ENCODE results near the gene RAB36. TPM values are rescaled to one million over a fixed set of nuclear protein-coding genes. Genes with fewer than 3 reads are reported as not detected.
"Not testable (repeated sequence)": the region's sequence is repeated elsewhere in the genome, so short reads cannot be mapped to it uniquely, and the experiment has no call there.

The RAB36 gene
- total RNA-seq, 4 donors from 2014 or later = 8.8 to 28.7 (median 14.7) TPM

DNA sequence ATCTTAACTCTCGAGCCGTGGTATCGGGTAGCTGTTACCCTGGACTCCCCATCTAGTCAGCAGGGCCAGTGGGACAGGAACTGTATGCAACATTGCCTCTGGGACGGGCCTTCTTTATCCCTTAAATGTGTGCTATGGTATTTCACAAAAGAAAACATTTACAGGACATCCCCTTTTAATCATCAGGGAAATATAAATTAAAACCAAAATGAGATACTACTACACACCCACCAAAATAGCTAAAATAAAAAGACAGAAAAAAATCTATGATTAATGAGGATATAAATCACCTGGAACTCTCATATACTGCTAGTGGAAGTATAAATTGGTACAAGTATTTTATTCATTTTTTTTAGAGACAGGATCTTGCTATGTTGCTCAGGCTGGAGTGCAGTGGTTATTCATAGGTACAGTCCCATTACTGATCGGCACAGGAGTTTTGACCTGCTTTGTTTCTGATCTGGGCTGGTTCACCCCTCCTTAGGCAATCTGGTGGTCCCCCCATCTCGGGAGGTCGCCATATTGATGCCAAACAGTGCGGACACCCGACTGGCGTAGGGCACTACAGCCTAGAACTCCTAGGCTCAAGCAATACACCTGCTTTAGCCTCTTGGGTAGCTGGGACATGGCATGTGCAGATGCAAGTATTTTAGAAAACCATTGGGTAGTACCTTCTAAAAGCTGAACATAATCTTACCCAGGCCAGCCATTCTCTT, 12.7 kb upstream of the RAB36 start:
- no peak for TF ChIP-seq POLR2A (IDR thresholded peaks at IDR 0.05)
- TF ChIP-seq, protein P1, sequence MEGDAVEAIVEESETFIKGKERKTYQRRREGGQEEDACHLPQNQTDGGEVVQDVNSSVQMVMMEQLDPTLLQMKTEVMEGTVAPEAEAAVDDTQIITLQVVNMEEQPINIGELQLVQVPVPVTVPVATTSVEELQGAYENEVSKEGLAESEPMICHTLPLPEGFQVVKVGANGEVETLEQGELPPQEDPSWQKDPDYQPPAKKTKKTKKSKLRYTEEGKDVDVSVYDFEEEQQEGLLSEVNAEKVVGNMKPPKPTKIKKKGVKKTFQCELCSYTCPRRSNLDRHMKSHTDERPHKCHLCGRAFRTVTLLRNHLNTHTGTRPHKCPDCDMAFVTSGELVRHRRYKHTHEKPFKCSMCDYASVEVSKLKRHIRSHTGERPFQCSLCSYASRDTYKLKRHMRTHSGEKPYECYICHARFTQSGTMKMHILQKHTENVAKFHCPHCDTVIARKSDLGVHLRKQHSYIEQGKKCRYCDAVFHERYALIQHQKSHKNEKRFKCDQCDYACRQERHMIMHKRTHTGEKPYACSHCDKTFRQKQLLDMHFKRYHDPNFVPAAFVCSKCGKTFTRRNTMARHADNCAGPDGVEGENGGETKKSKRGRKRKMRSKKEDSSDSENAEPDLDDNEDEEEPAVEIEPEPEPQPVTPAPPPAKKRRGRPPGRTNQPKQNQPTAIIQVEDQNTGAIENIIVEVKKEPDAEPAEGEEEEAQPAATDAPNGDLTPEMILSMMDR (IDR thresholded peaks at IDR 0.05) = no peak
- intact Hi-C loops (cut with DNase I; ENCODE audit: low total_unique reads) = no loop called here
- Histone ChIP-seq H3K36me3 (no peaks in the 10 kb centered on the region), H3K4me1 (no peaks in the 10 kb centered on the region), H3K27me3 (no peaks in the 10 kb centered on the region), H3K9me3 (no peaks in the 10 kb centered on the region), H3K4me3 (no peak overlapping the region), H3K27ac (no peak overlapping the region)
- DNase-seq = no peak

- intact Hi-C loops (cut with DNase I; ENCODE audit: low total_unique reads) = no loop called here
- no peaks in the 10 kb centered on the region for H3K4me1 ChIP-seq
- H3K27me3 ChIP-seq = no peaks in the 10 kb centered on the region
- TF ChIP-seq, protein P1 (IDR thresholded peaks at IDR 0.05) = no peak
- TF ChIP-seq POLR2A (IDR thresholded peaks at IDR 0.05) = no peak
- H3K4me3 ChIP-seq = no peak overlapping the region
- no peak for DNase-seq
- H3K27ac ChIP-seq = no peak overlapping the region
- H3K9me3 ChIP-seq = no peaks in the 10 kb centered on the region
- H3K36me3 ChIP-seq = no peaks in the 10 kb centered on the region
Measured at GRCh38 chr22:23133922-23134321, 11.4 kb upstream of the RAB36 start.

- intact Hi-C loops (cut with DNase I; ENCODE audit: low total_unique reads); H3K4me3 ChIP-seq; DNase-seq; H3K4me1 ChIP-seq; H3K36me3 ChIP-seq; H3K27me3 ChIP-seq; H3K9me3 ChIP-seq; H3K27ac ChIP-seq: not testable (repeated sequence)
Measured at GRCh38 chr22:23136991-23137390, 8.3 kb upstream of the RAB36 start.

DNA sequence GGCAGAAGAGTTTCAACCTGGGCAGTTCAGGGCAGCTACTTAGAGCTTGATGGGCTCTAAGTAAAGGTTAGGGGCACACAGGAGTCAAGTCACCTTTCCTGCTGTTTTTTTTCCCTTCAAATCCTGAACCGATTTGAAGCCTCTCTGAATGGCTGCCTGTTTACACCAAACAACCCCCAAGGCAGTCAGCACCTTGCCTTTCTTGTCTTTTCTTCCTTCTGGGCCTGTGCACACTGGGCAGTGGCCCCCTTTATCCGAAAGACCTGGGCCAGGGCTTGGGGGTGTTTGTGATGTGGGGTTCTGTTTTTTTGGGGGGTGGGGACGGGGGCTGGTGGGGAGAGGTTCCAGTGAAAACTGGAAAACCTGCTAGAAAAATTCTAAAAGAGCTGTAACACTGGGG, 7.8 kb upstream of the RAB36 start:
- no peak for DNase-seq
- no peak for TF ChIP-seq POLR2A (IDR thresholded peaks at IDR 0.05)
- TF ChIP-seq, protein P1 (IDR thresholded peaks at IDR 0.05) = no peak
- no peaks in the 10 kb centered on the region for H3K36me3 ChIP-seq
- no peak overlapping the region for H3K27ac ChIP-seq
- no peaks in the 10 kb centered on the region for H3K27me3 ChIP-seq
- no peaks in the 10 kb centered on the region for H3K4me1 ChIP-seq
- no peak overlapping the region for H3K4me3 ChIP-seq
- intact Hi-C loops (cut with DNase I; ENCODE audit: low total_unique reads) = no loop called here
- no peaks in the 10 kb centered on the region for H3K9me3 ChIP-seq

- no peak overlapping the region for H3K4me3 ChIP-seq
- H3K27me3 ChIP-seq = no peaks in the 10 kb centered on the region
- no peak overlapping the region for H3K27ac ChIP-seq
- H3K4me1 ChIP-seq = no peaks in the 10 kb centered on the region
- H3K9me3 ChIP-seq = no peaks in the 10 kb centered on the region
- TF ChIP-seq POLR2A (IDR thresholded peaks at IDR 0.05) = no peak
- TF ChIP-seq, protein P1 (IDR thresholded peaks at IDR 0.05) = no peak
- H3K36me3 ChIP-seq = no peaks in the 10 kb centered on the region
- no peak for DNase-seq
- intact Hi-C loops (cut with DNase I; ENCODE audit: low total_unique reads) = no loop called here
Measured at GRCh38 chr22:23137905-23138561, 7.2 kb upstream of the RAB36 start.
